WERI-Rb-1 (cell line): ENCODE data around the gene PTBP3.
"Not testable (repeated sequence)": the region's sequence is repeated elsewhere in the genome, so short reads cannot be mapped to it uniquely, and the experiment has no call there.

Source experiments
- DNase-seq: peaks from one replicate; pipeline ENCODE4 v3.0.0-alpha.2; 2020
- H3K27ac ChIP-seq: fragments of 250-450 bp; sonication (Bioruptor Pico); 2 replicates; pipeline ENCODE4 v1.5.1; 2020; ENCODE audit warnings: mild to moderate bottlenecking, moderate library complexity
- H3K27me3 ChIP-seq: fragments of 250-450 bp; sonication (Bioruptor Pico); 2 replicates; pipeline ENCODE4 v1.5.1; 2021; ENCODE audit warnings: mild to moderate bottlenecking, low read depth, moderate library complexity; ENCODE audit not compliant: insufficient read depth, severe bottlenecking
- H3K36me3 ChIP-seq: fragments of 250-450 bp; sonication (Bioruptor Pico); 2 replicates; pipeline ENCODE4 v1.5.1; 2020; ENCODE audit warnings: mild to moderate bottlenecking, moderate library complexity
- H3K4me3 ChIP-seq: 2 replicates; pipeline ENCODE4 v1.5.1; 2011; ENCODE audit warnings: low read depth, mild to moderate bottlenecking, control low read depth, low read length
- H3K9me3 ChIP-seq: fragments of 250-450 bp; sonication (Bioruptor Pico); 2 replicates; pipeline ENCODE4 v1.5.1; 2021; ENCODE audit warnings: mild to moderate bottlenecking, moderate library complexity; ENCODE audit not compliant: severe bottlenecking
- TF ChIP-seq, protein P1 (sequence below): IDR thresholded peaks from 2 replicates; pipeline ENCODE4 v1.5.1; 2011; ENCODE audit warnings: low read depth, mild to moderate bottlenecking, control low read depth, inconsistent platforms, low read length

Gene PTBP3

DNA sequence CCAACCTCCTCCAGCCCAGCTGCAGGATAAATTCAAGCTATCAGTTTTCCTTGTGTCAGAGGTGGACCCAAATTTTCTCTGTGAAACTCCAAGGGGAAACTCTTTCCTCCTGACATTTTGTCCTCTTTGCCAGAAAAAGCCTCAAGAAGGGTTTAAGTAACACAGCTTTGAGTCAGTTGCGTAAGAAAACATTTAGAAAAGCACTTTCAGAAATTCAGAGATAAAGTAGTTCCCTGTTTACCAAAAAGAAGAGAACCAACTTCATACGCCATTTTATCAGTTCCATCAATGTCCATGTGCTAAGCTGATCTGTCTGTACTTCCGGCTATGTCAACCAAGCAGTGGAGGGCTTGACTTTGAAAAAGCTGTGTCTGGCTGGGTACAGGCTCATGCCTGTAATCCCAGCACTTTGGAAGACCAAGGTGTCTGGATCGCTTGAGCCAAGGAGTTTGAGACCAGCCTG is 138.4 kb downstream of the PTBP3 start:
- no peak overlapping the region for H3K4me3 ChIP-seq
- TF ChIP-seq, protein P1, sequence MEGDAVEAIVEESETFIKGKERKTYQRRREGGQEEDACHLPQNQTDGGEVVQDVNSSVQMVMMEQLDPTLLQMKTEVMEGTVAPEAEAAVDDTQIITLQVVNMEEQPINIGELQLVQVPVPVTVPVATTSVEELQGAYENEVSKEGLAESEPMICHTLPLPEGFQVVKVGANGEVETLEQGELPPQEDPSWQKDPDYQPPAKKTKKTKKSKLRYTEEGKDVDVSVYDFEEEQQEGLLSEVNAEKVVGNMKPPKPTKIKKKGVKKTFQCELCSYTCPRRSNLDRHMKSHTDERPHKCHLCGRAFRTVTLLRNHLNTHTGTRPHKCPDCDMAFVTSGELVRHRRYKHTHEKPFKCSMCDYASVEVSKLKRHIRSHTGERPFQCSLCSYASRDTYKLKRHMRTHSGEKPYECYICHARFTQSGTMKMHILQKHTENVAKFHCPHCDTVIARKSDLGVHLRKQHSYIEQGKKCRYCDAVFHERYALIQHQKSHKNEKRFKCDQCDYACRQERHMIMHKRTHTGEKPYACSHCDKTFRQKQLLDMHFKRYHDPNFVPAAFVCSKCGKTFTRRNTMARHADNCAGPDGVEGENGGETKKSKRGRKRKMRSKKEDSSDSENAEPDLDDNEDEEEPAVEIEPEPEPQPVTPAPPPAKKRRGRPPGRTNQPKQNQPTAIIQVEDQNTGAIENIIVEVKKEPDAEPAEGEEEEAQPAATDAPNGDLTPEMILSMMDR = no peak
- H3K9me3 ChIP-seq = no peaks in the 10 kb centered on the region
- DNase-seq = no peak
- no peaks in the 10 kb centered on the region for H3K36me3 ChIP-seq
- H3K27ac ChIP-seq = no peak overlapping the region
- no peaks in the 10 kb centered on the region for H3K27me3 ChIP-seq

DNA sequence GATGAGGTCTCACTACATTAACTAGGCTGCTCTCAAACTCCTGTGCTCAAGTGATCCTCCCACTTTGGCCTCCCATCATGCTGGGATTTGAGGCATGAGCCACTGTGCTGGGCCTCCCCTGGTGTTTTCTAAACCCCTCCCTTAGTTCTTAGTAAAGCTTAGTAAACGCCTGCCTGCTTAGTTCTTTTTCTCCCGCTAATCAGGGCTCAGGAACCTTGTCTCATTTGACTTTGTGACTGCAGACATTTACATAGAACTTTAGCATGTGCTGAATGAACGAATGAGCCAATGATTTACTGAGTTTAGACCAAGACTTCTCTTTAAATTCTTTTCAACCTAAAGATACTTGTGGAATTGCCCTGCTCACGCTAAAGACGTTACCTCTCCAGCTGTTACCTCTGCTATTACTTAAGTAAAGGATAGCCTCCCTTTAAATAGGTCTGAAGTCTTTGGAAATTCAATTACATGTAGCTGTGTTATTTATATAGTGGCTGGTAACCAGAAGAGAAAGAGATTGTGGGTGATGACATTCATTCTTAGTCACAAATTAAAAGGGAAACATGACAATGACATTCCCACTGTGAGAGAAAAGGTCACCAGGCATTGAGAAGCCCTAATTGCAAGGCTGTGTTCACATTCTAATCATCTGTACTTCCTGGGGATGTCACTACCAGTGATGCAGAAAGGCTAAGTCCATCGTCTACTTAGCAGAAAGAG is 139.7 kb downstream of the PTBP3 start:
- Histone ChIP-seq H3K9me3 (no peaks in the 10 kb centered on the region), H3K27me3 (no peaks in the 10 kb centered on the region), H3K27ac (no peak overlapping the region), H3K36me3 (no peaks in the 10 kb centered on the region), H3K4me3 (no peak overlapping the region)
- TF ChIP-seq, protein P1 = no peak
- no peak for DNase-seq

DNA sequence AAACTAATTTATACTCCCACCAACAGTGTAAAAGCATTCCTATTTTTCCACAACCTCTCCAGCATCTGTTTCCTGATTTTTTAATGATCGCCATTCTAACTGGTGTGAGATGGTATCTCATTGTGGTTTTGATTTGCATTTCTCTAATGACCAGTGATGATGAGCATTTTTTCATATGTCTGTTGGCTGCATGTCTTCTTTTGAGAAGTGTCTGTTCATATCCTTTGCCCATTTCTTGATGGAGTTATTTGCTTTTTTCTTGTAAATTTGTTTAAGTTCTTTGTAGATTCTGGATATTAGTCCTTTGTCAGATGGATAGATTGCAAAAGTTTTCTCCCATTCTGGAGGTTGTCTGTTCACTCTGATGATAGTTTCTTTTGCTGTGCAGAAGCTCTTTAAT is 143.1 kb downstream of the PTBP3 start:
- not testable (repeated sequence) for H3K27me3 ChIP-seq, H3K4me3 ChIP-seq, H3K27ac ChIP-seq, H3K36me3 ChIP-seq, DNase-seq, H3K9me3 ChIP-seq

DNA sequence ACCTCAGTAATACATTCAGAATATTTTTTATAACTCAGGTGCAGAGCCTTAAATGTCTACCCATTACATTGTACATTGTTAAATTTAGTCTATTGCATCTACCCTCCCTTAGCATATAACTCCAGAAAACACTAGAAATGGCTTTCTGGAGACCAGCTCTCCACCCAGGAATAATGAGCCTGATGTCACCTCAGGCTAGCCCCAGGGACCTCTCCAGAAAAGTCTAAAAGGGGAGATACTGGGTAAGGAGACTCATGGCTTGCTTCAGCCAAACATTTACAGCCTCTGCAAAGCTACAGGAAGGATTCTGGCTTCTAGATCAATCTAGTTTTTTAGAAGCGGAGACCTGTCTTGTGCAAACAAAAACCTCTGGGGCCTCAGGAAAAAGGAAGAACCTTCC is 144.5 kb downstream of the PTBP3 start:
- Histone ChIP-seq H3K27ac (no peak overlapping the region), H3K36me3 (no peaks in the 10 kb centered on the region), H3K27me3 (no peaks in the 10 kb centered on the region), H3K9me3 (no peaks in the 10 kb centered on the region), H3K4me3 (no peak overlapping the region)
- TF ChIP-seq, protein P1 = no peak
- no peak for DNase-seq

DNA sequence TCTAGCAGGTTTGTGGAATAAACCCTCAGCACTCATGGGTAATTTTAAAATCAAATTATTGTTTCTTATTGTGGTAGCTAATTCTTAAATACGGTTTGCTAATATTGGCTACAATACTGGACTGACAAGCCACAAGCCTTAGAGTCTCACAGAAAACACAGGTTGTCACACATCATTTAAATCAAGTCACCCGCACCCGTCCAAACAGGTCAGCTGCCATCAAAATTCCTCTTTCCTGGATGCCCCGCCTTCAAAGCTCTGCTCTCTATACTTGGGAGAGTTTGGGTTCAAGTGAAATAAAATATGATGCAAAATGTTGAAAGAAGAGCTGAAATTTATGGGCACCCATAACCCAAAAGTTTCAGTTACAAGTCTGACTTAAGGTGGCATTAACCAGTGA is 146.0 kb downstream of the PTBP3 start:
- no peaks in the 10 kb centered on the region for H3K27me3 ChIP-seq
- H3K27ac ChIP-seq = no peak overlapping the region
- H3K36me3 ChIP-seq = no peaks in the 10 kb centered on the region
- DNase-seq = no peak
- TF ChIP-seq, protein P1 = no peak
- no peak overlapping the region for H3K4me3 ChIP-seq
- no peaks in the 10 kb centered on the region for H3K9me3 ChIP-seq

DNA sequence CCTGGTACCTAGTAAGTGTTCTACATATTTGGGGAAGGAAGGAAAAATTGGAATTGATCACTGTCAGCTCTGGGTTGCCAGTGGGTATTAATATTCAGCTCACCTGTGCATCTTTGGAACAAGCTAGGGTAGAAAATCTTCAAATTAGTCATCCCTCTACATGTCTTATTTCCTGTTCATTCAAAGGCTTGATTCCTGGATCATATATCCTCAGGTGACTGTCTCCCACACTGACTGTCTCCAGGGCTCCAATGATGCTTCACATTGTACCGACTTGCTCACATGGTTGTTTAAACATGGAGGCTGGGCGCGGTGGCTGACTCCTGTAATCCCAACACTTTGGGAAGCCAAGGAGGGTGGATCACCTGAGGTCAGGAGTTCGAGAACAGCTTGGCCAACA is 146.7 kb downstream of the PTBP3 start:
- Histone ChIP-seq H3K27ac (no peak overlapping the region), H3K9me3 (no peaks in the 10 kb centered on the region), H3K36me3 (no peaks in the 10 kb centered on the region), H3K4me3 (no peak overlapping the region), H3K27me3 (no peaks in the 10 kb centered on the region)
- DNase-seq = no peak
- TF ChIP-seq, protein P1 = no peak
